ENCODE results near the gene MAPT.

- TF ChIP-seq CTCF (conservative IDR thresholded peaks at IDR 0.05) (no peak), ZFX (IDR thresholded peaks at IDR 0.05) (no peak)
Measured at GRCh38 chr17:45871718-45872117, 22.6 kb upstream of the MAPT start.
